ENCODE measurements around the gene MRGPRE.

MRGPRE gene

DNA sequence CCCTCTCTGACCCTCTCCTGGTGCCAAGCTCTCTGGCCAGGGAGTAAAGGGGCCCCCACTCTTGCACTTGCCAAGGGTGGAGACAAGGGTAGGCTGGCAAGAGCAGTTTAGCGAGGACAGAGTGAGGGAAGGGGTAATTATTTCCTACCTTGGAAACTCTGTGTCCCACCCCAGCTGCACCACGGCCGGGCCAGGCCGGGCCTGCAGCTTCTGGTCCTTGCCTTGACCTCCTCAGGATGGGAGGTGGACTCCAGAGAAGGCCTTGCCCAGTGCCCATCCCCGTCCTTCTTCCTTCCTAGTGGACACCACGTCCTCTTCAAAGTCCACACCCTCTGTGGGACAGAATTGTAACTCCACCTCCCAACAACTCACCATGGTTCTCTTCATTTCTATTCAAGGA lies 48.7 kb downstream of the MRGPRE start:
- no peak for DNase-seq (ENCODE audit: low read depth)
- H3K4me3 ChIP-seq (ENCODE audit: low read length), result no peak overlapping the region
- TF ChIP-seq CTCF (IDR thresholded peaks at IDR 0.05; ENCODE audit: insufficient read depth, low read depth, low read length, missing control alignments), result no peak

DNA sequence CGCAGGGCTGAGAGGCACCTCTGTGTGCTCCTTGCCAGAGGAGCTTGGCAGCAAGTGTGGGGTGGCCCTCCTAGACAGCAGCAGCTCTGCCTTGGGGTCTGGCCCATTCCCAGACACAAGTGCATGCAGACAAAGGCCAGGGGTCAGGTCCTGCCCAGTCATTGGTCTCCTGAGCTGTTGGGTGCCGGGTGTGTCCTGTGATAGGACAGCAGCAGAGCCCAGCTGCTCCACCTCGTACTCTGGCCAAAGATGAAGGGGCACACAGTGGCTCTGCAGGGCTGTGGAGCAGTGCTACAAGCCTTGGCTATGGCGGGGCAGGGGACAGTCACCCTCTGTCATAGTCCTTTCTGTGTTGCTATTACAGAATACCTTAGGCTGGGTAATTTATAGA lies 49.8 kb downstream of the MRGPRE start:
- no peak for TF ChIP-seq CTCF (IDR thresholded peaks at IDR 0.05; ENCODE audit: insufficient read depth, low read depth, low read length, missing control alignments)

DNA sequence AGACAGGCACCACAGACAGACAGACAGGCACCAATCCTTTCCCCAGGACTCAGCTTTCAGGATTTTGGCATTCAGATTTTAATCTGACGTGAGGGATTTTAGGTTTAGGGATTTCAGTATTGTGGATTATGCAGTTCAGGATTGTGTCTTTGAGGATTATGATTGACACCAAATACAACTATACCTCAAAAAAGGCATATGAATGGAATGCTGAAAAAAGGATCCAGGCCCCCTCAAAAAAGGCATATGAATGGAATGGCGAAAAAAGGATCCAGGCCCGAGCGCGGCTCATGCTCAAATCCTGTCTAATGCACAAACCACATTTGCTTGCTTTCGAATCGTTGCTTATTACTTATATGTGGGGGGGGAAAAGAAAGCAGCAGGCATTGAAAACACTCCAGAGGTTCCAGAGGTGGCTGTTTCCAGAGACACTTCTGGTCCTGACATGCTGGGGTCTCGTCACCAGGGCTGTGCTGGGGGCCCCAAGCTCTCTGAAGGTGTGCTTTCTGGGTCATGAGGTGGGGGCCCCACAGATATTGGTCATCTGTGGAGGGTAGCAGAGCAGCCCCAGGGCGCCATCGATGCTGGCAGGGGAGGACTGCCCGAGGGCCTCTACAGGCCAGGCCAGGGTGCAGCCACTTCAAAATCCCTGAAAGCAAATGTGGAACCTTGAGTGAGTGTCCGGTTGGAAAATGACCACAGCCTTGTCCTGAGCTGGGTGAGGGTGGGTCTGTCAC lies 50.3 kb downstream of the MRGPRE start:
- DNase-seq (ENCODE audit: low read depth), result no peak
- no peak for TF ChIP-seq CTCF (IDR thresholded peaks at IDR 0.05; ENCODE audit: insufficient read depth, low read depth, low read length, missing control alignments)

More for the DNA sequence above, 49.8 kb downstream of the MRGPRE start:
- no peak overlapping the region for H3K4me3 ChIP-seq (ENCODE audit: low read length)
- DNase-seq (ENCODE audit: low read depth), result no peak

GRCh38 chr11:3180869-3181268 lies 51.3 kb downstream of the MRGPRE start:
- TF ChIP-seq CTCF (IDR thresholded peaks at IDR 0.05; ENCODE audit: insufficient read depth, low read depth, low read length, missing control alignments), result no peak
- DNase-seq (ENCODE audit: low read depth), result no peak
- H3K4me3 ChIP-seq (ENCODE audit: low read length), result no peak overlapping the region

More for the DNA sequence above, 50.3 kb downstream of the MRGPRE start:
- no peak overlapping the region for H3K4me3 ChIP-seq (ENCODE audit: low read length)

- TF ChIP-seq CTCF (IDR thresholded peaks at IDR 0.05; ENCODE audit: insufficient read depth, low read depth, low read length, missing control alignments), result no peak
- H3K4me3 ChIP-seq (ENCODE audit: low read length), result no peak overlapping the region
- DNase-seq (ENCODE audit: low read depth), result no peak
These were observed 53.9 kb downstream of the MRGPRE start for GRCh38 chr11:3178349-3178748.

DNA sequence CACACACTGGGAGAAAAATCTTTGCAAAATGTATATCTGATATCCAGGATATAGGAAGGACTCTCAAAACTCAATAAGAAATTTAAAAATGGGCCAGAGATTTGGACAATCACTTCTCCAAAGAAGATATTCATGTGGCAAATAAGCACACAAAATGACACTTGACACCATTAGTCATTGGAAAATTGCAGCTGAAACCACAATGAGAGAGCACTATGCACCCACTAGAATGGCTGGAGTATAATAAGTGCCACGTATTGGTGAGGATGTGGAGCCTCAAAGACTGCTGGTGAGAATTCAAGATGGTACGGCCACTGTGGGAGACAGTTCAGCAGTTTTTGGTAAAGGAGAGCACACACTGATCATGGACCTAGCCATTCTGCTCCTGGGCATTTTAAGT lies 54.3 kb downstream of the MRGPRE start:
- TF ChIP-seq CTCF (IDR thresholded peaks at IDR 0.05; ENCODE audit: insufficient read depth, low read depth, low read length, missing control alignments), result no peak
- DNase-seq (ENCODE audit: low read depth), result no peak
- no peak overlapping the region for H3K4me3 ChIP-seq (ENCODE audit: low read length)

Measured in epithelial cell of esophagus (primary cell).